ENCODE measurements around the gene TANC2.
"Not testable (repeated sequence)": the region's sequence is repeated elsewhere in the genome, so short reads cannot be mapped to it uniquely, and the experiment has no call there.

The TANC2 gene

DNA sequence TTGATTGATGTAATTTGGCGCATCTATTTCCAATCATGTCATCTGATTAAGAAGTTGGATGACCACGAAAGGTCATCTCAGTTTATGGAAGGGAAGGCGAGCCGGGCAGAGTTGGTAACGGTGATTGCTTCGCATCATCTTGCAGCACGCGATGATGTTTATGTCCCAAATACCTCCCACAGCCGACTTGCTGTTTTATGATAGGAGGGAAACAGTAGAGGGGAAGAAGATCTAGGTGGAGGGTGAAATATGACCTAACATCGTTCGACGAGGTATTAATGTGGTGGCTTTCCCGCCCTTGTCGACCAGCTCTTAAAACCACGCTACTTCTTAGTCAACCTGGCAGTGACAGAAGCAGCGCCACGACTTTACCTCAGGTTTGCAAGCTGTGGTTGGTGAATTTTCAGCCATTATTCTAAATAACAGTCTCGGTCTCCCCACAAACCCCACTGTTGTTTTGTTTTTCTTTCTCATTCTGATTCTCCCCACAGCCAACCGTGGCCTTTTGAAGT lies 805 bp upstream of the TANC2 start:
- DNase-seq, result no peak

DNA sequence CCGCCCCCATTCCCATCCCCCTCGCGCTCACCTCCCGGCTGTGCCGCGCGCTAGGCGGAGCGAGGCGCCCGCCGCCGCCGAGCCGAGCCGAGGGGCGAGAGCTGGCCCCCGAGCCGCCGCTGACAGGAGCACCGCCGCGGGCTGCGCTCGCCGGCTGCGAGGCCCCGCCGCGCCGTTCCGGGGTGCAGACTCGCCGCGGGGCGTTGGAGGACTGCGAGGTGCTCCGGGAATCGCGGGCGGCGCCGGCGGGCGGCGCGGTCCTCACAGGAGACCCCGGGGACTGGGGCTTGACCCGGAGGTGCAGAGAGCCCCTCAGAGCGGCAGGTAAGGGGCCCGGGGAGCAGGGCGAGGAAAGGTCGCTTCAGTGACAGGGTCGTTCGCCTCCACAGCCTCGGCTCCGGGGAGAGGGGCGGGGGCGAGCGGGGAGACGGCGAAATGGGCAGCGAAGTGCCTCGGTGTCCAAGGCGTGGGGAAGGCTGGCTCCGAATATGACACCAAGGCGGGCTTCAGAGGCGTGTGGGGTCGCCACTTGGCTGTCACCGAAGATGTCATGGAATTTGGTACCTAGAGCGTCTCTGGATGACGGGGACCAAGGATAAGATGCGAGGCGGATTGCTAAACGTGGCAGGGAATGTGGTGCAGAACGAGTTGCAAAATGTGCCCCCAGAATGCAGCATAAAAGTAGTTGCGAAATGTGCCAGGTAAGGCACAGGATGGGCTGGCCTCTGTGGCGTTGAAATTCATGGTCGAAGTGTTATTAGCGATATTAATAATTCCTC lies 580 bp downstream of the TANC2 start:
- no peak for DNase-seq

DNA sequence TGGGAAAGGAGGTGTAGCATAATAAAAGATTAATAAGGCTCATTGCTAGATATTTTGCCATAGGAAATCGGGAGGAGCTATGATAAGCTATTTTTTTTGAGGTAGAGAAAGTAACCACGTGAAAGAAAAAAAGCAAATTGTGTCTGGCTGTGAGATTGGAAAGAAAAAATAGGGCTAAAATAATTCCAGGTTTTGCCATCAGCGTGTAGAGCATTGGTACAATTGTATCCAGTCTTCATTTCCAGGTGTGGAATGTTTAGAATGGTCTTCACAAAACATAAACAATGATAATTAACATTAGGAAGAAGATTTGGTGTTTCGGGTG lies 1.1 kb downstream of the TANC2 start:
- DNase-seq, result no peak

DNA sequence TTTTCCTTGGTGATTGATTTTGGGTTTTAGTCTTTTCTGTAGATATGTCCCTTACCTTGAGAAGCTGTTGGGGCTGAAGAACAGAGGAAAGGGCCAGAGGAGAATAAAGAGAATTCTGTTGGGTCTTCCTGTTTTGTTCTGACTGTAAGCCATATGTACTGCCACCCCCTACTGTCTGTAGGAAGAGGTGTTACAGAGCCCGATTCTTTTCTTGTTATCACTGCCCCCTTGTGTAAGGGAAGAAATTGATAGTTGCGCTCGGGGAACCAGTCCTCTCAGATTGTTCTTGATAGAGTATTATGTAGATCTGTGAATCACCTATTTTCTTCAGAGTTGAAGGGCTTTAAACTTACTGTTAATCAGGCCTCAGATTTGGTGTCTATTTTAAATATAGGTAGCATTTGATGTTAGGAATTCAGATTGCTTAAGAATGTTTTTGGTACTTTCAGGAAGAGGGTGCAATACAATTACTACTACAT lies 2.4 kb downstream of the TANC2 start:
- peak; percentile 73 for DNase-seq

DNA sequence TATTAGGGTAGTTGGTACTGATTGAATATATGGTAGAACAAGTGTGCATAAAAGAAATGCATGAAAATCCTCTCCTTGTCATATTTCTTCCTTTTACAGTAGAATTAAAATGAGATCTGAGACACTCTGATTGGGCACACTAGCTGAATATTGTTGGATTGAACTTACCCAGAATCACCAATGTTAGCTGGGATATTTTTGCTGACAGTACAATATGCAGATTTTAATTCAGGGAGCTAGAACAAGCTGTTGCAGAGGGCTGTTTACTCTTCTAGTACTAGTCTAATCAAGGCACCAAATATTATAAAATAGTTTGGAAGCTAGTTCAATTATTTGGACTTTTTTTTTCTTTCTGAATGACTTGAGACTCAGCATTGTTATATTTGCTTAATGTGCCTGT lies 4.6 kb downstream of the TANC2 start:
- no peak for DNase-seq

DNA sequence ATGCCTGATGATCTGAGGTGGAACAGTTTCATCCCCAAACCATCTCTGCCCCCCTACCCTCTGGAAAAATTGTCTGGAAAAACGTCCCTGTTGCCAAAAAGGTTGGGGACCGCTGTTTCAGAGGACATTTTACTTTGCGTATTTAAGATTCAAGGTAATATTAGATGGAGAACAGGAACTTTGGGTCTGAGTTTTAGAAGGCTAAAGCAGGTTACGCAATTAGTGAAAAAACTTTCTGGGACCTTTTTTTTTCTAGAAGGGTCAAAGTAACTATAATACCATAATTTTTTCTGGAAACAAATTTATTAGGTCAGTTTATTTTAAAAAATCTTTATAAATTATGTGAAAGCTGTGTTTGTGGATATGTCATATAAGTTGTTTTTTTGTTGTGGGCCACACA lies 5.8 kb downstream of the TANC2 start:
- DNase-seq, result no peak

DNA sequence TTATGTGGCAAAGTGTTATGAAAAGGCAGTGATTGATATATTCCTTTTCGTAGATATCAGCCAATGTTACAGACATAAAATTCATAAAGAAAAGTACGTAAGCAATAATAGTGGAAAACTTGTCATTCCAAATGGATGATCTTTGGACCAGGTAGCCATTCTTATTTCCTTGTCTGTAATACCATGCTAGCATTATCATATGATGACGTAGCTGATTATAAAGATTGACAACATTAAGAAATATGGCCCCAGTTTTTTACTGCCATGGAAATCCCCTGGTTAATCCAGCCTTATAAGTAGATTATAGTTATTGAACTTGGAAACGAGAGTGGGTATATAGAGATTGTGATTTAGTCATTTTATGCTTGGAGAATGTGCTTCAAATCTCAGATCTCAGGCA lies 8.8 kb downstream of the TANC2 start:
- no peak for DNase-seq

DNA sequence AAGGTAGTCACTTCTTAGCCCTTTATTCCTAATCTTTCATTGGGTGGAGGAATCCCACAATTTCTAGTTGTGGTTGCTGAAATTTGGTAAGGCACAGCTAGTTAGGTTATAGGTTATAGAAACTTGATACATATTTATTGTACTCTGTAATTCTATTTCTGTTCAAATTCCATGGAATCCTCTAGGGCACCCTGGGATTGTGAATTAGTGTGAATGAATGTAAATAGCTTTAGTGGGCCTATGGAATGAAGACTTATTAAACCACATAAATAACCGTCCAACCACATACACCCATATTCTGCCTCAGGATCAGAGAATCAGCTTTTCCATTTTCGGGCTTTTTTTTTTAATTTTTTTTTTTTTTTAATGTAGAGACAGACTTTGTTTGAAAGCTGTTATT lies 9.2 kb downstream of the TANC2 start:
- DNase-seq, result no peak

DNA sequence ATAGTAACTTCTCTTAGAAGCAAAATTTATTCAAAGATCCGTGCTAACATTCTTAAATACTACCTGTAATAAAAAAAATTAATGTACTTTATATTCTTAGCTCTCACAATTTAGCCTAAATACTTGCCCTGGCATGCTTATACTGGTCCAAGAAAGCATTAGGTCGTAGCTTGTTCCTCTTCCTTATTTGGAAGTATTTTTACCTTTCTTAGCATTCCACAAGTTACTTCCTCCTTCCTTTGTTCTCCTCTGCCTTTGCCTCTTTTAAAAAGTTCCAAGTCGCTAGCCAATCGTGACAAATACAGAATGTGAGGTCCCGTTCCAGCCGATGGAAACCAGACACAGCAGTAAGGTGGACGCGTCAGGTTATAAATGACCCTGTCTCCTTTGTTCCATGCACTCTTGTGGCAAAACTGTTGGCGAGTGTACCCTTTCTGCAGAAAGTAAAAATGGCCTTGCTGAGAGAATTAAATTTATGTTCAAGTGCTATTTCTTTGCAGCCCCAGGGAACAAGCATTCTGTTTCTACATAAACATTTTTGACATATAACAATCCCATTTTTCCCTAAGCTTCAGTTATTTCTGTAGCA lies 10.7 kb downstream of the TANC2 start:
- DNase-seq, result not testable (repeated sequence)

DNA sequence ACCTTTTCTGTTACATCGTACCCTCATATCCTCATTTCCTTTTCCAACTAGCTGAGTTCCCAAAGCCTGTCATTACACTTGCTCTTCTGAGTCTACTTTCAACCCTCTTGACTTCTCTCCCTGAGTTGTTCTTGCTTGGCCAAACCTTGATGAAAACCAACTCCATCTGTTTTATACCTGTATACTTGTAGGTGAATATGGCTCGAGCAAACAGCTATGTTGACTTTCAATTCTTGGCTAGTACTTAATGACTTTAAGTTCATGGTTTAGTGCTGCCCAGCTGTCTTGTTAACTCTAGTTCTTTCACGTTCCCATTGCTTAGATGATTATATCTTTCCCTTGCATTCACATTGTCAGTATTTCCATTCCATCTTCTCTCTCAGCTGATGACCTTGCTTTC lies 14.8 kb downstream of the TANC2 start:
- DNase-seq, result no peak

DNA sequence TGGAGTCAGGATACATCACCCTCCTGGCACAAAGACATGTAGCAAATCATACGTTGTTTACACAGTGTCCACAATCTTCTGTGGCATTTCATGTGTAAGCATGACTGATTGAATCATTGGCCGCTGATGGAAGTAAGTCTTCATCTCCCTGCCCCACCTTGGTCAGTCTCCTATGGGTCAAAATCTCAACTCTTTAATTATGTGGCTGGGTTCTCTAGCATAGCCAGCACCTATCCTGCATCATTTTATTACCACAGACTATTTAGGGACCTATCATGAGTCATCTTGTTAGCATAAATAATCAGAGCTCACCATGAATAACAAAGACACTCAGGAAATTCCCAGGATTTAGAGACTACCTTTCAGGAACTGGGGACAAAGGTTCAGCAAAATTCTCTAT lies 15.9 kb downstream of the TANC2 start:
- no peak for DNase-seq

DNA sequence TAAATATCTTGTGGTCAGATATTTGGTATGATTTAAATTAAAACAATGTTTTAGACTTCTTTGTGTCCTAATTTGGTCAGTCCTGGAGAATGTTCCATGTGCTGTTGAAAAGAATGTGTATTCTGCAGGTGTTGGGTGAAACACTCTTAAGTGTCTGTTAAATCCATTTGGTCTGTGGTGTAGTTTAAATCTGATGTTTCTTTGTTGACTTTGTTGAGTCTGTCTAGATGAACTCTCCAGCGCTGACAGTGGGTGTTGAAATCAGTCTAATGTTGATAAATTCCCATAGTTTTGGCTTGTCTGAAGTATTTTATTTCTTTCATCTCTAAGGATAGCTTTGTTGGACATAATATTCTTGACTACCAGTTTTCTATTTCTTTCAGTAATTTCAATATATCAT lies 18.8 kb downstream of the TANC2 start:
- DNase-seq, result no peak

DNA sequence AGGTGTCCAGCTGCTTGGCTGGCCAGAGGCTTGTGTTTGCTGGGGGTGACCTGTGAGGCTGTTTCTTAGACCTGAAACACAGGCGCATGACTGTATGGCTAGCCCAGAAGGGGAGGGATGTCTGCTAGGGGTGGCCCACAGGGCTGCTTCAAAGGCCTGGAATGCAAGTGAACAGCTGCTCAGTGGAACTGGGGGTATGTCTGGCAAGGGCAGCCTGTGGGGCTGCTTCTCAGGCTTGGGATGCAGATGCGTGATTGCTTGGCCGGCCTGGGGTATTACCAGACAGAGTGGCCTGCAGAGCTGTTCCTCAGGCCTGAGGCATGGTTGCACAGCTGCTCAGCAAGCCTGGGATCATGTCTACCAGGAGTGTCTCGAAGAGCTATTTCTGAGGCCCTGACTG lies 20.5 kb downstream of the TANC2 start:
- no peak for DNase-seq

DNA sequence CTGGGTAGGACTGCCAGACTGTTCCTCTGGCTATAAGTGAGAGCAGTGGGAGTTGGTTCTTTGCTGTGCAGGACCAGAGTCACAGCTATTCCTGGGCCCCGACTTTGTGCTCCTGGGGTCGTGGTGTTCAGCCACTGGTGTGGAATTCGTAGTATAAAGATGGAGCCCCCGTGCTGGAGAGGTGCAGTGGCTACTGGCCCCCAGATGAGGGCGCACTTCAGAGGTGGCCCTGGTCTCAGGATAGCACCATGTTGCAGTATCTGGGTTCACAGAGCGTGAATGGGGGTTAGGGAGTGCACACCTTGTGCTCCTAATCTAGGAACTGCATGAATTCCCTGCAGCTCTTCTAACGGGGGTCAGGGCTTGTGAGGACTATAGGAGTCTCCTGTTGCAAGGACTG lies 21.1 kb downstream of the TANC2 start:
- no peak for DNase-seq

DNA sequence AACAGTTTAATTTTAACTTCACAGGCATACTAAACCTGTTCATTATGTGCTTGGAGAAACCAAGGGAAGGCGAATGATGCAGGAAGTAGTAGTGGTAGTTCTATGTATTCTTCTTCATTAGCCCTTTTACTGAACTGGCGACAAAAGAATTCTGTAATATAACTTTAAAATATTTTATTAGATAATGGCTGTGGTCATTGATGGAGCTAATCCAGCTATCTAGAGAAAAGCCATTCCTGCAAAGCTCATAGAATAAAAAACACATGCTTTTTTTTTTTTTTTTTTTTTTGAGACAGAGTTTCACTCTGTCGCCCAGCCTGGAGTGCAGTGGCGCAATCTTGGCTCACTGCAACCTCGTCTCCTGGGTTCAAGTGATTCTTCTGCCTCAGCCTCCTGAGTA lies 23.5 kb downstream of the TANC2 start:
- DNase-seq, result no peak

DNA sequence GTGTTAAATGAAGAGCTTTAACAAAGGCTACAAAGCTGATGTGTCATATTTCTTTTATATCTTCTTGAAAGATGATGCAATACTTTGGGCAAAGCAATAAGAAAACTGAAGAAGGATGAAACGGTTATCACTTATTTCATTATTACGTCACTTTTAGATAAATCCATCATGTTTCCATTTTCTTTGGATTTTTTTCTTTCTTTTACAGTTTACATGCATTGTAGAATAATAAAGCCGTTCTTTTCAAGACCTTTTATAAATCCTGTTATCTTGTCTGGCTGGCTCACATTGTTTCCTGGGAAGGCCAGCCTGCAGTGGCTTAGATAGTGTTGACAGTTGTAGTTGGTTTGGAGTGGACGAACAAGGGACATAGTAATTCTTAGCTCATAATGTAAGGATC lies 28.9 kb downstream of the TANC2 start:
- DNase-seq, result no peak

DNA sequence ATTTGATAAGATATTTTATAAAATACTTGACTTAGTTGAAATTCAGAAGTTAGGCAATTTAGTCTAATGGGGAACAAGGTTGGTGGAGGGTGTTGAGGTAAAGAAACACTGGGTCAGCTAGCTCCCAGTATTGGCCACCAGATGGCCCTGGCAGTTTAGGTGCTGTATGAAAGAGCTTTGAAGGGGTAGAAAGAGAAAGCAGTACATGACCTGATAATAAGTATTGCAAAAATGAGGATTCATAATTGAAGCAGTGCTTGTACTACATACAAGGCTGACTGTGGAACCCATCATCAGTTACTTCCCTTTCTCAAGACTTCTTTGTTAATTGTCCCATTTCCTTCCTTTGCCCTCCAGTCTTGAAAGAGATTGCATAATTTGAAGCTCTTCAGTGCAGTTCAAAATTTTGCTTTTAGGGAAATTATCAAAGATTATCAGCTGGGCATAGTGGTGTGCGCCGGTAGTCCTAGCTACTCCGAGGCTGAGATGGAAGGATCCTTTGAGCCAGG lies 29.4 kb downstream of the TANC2 start:
- DNase-seq, result no peak

DNA sequence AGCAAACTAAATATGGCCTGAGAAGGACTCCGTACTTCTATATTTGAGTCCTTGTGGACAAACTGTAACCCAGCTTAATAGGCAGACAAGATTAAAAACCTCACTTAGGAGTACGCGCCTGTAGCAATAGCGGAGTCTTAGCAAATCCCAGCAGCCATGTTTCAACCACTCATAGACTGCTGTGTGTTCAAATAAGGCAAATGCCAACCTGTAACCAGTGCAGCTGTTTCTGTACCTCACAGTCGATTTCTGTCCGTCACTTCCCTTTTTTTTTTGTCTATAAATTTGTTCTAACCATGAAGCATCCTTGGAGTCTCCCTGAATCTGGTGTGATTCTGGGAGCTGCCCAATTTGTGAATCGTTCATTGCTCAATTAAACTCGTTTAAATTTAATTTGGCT lies 30.2 kb downstream of the TANC2 start:
- DNase-seq, result no peak

DNA sequence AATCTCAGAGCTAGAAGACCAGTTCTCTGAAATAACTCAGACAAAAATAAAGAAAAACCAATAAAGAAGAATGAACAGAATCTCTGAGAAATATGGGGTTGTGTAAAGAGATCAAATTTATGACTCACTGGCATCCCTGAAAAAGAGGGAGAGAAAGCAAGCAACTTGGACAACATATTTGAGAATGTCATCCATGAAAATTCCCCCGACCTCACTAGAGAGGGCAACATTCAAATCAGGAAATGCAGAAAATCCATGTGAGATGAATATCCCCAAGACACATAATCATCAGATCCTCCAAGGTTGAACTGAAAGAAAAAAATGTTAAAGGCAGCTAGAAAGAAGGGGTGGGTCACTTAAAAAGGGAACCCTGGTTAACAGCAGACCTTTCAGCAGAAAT lies 32.1 kb downstream of the TANC2 start:
- DNase-seq, result no peak

DNA sequence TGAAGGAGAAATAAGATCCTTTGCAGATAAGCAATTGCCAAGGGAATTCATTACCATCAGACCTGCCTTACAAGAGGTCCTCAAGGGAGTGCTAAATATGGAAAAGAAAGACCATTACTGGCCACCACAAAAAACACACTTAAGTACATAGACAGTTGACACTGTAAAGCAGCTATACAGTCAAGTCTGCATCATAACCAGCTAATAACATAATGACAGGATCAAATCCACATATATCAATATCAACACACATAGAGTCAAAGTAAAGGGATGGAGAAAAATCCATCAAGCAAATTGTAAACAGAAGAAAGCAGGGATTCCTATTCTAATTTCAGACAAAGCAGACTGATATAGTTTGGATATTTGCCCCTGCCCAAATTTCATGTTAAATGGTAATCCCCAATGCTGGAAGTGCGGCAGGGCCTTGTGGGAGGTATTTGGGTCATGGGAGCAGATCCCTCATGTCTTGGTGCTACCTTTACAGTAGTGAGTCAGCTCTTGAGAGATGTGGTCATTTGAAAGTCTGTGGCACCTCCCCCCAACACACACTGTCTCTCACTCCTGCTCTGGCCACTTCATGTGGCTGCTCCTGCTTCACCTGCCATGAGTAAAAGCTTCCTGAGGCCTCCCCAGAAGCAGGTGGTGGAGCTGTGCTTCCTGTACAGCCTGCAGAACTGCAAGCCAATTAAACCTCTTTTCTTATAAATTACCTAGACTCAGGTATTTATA lies 32.8 kb downstream of the TANC2 start:
- DNase-seq, result no peak

DNA sequence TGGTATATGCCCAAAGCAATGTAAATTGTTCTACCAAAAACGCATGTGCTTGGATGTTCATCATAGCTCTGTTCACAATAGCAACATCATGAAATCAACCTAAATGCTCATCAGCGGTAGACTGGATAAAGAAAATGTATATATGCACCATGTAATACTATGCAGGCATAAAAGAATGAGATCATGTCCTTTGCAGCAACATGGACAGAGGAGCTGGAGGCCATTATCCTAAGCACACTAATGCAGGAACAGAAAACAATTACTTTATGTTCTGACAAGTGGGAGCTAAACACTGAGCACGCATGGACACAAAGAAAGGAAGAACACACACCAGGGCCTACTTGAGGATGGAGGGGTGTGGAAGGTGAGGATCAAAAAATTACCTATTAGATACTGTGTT lies 33.7 kb downstream of the TANC2 start:
- DNase-seq, result no peak

DNA sequence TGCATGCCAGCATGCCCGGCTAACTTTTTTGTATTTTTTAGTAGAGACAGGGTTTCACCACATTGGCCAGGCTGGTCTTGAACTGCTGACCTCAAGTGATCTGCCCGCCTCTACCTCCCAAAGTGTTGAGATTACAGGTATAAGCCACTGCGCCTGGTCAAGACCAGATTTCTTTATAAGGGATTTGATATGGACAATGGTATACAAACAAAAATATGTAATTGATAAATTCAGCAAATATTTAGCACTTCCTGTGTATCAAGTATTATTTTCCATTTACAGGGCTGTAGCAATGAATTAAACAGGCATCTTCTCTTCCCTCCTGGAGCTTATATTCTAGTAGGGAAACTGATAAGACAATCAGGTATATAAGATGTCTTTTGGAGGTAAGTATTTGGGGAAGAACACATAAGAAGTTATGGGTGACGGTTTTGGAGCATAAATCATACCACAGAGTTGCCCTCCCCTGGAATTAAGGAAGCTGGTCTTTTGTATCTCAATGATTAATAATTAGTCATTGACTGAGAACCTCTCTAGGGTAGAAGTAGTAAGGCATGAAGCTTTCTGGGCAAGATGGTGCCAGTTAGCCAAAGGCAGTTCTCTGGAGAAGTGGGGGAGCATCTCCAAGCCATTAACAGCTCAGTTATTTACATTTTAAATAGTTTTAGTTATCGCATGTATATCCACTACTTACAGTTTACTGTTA lies 35.8 kb downstream of the TANC2 start:
- no peak for DNase-seq

DNA sequence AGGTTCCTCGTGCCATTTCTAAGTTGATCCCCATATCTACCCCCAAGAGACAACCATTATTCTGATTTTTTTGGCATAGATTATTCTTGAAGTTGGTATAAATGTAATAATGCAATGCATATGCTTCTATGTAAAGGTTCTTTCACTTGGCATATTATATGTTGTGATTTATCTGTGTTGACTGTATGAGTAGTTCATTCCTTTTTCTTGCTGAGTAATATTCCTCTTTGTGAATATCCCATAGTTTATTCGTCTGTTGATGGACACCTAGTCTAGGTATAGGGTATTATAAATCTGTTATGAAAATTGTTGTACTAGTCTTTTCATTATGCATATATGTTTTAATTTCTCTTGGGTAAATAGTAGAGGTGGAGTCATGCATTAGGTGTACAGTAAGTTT lies 36.6 kb downstream of the TANC2 start:
- no peak for DNase-seq

Measured in central memory CD4-positive, alpha-beta T cell (primary cell).